ENCODE data around the gene PPP1R14C.
"Not testable (repeated sequence)": the region's sequence is repeated elsewhere in the genome, so short reads cannot be mapped to it uniquely, and the experiment has no call there.

Gene PPP1R14C

GRCh38 chr6:150228072-150228733 lies 85.4 kb downstream of the PPP1R14C start:
- no peak for DNase-seq

GRCh38 chr6:150229436-150230163 lies 86.8 kb downstream of the PPP1R14C start:
- no peak for DNase-seq

- DNase-seq = no peak
Measured at GRCh38 chr6:150230164-150230561, 87.3 kb downstream of the PPP1R14C start.

DNA sequence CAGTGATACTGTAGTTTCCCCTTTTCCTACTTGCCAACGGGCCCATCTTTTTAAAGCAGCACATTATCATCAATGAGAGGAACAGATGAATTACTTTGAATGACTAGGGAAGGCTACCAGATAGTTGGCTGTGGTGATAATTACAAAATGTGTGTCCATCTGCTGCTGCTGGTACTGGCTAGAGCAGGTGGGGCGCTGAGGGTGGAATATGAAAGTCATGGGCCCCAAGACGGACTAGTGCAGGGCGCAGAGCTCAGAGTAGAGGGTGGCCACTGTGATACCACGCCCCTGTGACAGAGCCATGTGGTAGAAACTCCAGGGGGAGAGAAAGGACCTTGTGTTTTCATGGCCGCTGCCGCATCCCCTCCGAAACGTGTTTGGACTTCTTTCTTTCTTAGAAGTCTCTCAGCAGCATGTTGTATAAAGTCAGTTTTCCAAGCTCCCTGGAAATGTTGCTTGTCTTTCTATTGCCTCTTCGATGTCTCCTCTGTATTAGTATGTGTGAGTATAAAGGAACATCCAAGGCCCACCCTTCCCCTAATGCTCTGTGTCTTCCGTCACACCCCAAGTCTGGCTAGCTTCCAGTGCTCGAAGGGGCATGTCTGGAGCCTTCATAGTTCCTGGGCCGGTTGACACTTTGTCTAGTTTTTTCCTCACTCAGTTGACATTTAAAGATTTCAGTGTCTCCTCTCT lies 88.1 kb downstream of the PPP1R14C start:
- DNase-seq = no peak

- no peak for DNase-seq
Measured at GRCh38 chr6:150231525-150231850, 88.6 kb downstream of the PPP1R14C start.

DNA sequence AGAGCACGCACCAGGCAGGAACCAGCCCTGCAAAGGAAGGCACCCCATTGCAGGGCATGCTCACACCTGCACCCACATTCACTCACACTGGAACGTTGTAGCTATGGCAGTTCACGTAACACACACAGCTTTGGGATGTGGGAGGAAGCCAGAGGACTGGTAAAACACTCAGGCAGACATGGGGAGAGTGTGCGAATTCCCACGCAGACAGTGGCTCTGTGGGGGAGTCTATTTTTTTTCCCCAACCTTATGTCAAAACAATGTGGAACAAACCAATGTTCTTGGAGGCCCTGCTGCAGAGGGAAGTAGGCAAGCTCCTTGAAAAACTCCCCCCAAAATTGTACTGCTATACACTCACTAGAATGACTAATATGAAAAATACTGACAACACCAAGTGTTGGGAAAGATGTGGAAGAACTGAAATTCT lies 91.0 kb downstream of the PPP1R14C start:
- DNase-seq = no peak

GRCh38 chr6:150235218-150235617 lies 92.4 kb downstream of the PPP1R14C start:
- no peak for DNase-seq

- DNase-seq = no peak
Measured at GRCh38 chr6:150236114-150236513, 93.3 kb downstream of the PPP1R14C start.

DNA sequence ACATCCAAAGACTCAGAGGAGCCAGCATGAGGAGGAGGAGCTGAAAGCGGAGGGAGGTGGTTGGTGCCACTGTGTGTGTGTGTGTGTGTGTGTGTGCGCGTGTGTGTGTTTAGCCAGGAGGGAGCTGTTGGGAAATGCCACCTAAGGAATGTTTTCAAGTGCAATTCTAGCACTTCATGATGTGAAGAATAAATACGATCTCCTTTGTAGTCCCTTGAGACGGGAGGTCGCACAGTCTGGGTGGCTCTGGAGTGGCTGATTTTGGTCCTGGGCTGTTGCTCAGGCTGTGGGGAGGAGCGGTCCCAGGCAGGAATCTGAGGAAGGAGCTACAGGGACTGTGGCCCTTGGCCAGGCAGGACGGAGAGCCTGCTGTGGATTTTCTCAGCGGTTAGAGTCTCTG lies 93.7 kb downstream of the PPP1R14C start:
- no peak for DNase-seq

- no peak for DNase-seq
Measured at GRCh38 chr6:150237626-150238025, 94.8 kb downstream of the PPP1R14C start.

DNA sequence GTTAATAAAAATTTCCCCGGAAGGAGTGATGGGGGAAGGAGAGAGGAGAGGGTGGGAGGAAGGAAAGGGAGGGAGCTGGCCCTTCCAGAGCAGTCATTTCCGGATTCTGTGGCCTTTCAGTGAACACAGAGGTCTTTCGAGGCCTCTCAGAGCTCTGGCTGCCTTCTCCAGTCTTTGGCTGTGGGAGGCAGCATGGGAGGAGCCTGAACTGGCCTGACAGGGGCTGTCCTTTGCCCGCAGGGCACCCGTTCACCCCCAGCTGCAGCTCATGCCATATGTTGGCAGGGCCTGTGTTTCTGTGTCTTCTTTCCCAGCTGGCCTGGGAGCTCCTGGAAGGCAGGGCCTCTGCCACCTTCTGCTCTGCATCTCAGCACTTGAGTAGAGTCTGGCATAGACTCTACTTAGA lies 95.5 kb downstream of the PPP1R14C start:
- DNase-seq = no peak

DNA sequence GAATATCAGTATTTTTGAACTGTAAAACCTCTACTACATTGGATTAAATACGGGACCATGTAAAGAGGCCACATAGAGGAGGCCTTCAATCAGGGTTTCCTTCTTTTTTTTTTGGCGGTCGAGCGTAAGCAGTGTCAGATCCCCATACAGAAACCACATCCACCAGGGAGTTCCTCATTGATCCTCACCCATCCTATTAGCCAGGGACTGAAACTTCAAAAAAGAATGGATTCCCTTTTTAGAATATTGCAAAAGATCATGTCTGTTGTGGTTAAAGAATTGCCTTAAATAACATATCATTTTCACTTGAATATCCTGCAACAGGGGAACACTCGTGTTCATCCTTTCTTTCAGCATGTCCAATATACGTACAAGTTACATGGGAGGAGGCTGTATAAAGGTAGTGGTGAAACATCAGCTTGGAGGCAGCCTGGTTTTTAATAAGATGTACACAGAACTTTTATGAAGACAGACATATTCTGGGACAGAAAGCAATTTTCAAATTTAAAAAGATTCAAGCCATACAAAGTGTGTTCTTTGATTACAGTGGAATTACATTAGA lies 96.1 kb downstream of the PPP1R14C start:
- DNase-seq = no peak

- not testable (repeated sequence) for DNase-seq
Measured at GRCh38 chr6:150241756-150242155, 98.9 kb downstream of the PPP1R14C start.

DNA sequence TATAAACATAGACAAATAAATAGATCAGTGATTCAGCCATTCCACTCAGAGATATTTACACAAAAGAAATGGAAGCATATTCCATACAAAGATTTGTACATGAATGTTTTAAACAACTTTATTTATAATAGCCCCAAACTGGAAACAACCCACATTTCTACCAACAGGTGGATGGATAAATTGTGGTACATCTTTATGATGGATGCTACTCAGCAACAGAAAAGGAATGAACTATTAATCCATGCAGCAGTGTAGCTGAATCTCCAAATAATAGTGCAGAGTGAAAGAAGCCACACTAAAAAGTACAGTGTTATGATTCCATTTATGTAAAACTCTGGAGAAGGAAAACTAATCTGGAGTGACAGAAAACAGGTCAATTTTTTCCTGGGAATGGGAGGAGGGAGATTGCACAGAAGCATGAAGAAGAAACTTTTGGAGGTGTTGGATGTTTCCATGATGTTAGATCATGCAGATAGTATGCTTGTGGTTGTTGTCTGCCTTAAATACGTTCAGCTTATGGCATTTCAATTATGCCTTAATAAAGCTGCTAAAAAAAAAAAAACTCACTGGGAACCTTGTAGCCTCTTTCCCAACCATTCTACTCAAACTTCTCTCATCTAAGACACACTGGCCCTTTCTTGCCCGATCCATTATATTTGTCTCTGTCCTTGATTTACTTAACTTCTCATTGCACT lies 100.9 kb downstream of the PPP1R14C start:
- no peak for DNase-seq

- DNase-seq = no peak
Measured at GRCh38 chr6:150245148-150245935, 102.5 kb downstream of the PPP1R14C start.

- DNase-seq = no peak
Measured at GRCh38 chr6:150247803-150248202, 105.0 kb downstream of the PPP1R14C start.

- no peak for DNase-seq
Measured at GRCh38 chr6:150248300-150248699, 105.5 kb downstream of the PPP1R14C start.

GRCh38 chr6:150249261-150249660 lies 106.4 kb downstream of the PPP1R14C start:
- DNase-seq = no peak

- DNase-seq = no peak
Measured at GRCh38 chr6:150250826-150251225, 108.0 kb downstream of the PPP1R14C start.

- DNase-seq = no peak
Measured at GRCh38 chr6:150251566-150252186, 108.8 kb downstream of the PPP1R14C start.

GRCh38 chr6:150252714-150253444 lies 110.0 kb downstream of the PPP1R14C start:
- no peak for DNase-seq

Data from activated CD4-positive, alpha-beta T cell treated with anti-CD3 and anti-CD28 coated beads for 1 hour (primary cell).